ENCODE results near the gene TFAP2D.

Gene TFAP2D

DNA sequence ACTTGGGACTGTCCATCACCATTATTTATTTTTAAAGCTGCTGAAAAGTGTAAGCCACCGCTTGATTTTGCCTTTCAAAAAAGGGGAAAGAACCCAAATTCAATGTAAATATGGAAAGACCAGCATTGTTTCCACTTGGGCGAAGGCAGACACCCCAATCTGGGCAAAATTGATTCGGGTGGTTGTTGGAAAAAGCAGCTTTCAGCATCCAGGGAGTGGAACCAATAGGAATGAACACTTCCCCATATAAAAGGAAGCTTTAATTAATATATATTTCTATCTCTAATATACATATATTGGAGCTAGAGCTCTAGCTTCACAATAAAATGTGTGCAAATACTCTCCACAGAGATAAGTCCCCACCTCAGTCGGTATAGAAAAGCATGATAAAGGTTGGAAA, at the start of gene TFAP2D:
Gene TFAP2D (plus strand): TSS at position 301 of the 400 bp plus-strand sequence. CDS start 530 bp downstream, outside the sequence.
- no peak for ATAC-seq
- TF ChIP-seq, protein P1, sequence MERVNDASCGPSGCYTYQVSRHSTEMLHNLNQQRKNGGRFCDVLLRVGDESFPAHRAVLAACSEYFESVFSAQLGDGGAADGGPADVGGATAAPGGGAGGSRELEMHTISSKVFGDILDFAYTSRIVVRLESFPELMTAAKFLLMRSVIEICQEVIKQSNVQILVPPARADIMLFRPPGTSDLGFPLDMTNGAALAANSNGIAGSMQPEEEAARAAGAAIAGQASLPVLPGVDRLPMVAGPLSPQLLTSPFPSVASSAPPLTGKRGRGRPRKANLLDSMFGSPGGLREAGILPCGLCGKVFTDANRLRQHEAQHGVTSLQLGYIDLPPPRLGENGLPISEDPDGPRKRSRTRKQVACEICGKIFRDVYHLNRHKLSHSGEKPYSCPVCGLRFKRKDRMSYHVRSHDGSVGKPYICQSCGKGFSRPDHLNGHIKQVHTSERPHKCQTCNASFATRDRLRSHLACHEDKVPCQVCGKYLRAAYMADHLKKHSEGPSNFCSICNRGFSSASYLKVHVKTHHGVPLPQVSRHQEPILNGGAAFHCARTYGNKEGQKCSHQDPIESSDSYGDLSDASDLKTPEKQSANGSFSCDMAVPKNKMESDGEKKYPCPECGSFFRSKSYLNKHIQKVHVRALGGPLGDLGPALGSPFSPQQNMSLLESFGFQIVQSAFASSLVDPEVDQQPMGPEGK (CRISPR knock-in tag; IDR thresholded peaks at IDR 0.05; ENCODE audit: borderline replicate concordance) = no peak
- TF ChIP-seq ZNF70 (CRISPR knock-in tag; IDR thresholded peaks at IDR 0.05) (no peak), TOX (CRISPR knock-in tag; IDR thresholded peaks at IDR 0.05; ENCODE audit: borderline replicate concordance) (no peak), BACH2 (CRISPR knock-in tag; IDR thresholded peaks at IDR 0.05; ENCODE audit: borderline replicate concordance) (no peak), SNAI2 (CRISPR knock-in tag; IDR thresholded peaks at IDR 0.05) (no peak), ZFP30 (CRISPR knock-in tag; IDR thresholded peaks at IDR 0.05) (no peak), ZNF565 (CRISPR knock-in tag; conservative IDR thresholded peaks at IDR 0.05; ENCODE audit: low read depth) (no peak), OSR1 (CRISPR knock-in tag; IDR thresholded peaks at IDR 0.05) (no peak), RARB (CRISPR knock-in tag; IDR thresholded peaks at IDR 0.05) (no peak), PPARA (CRISPR knock-in tag; IDR thresholded peaks at IDR 0.05; ENCODE audit: borderline replicate concordance) (no peak), ZFP3 (CRISPR knock-in tag; IDR thresholded peaks at IDR 0.05) (no peak), ZC3H10 (CRISPR knock-in tag; IDR thresholded peaks at IDR 0.05) (no peak), ESRRG (CRISPR knock-in tag; IDR thresholded peaks at IDR 0.05) (no peak), ARNTL (CRISPR knock-in tag; IDR thresholded peaks at IDR 0.05; ENCODE audit: borderline replicate concordance, low read depth) (no peak), GLIS3 (CRISPR knock-in tag; IDR thresholded peaks at IDR 0.05) (no peak)
- TF ChIP-seq, protein P2, sequence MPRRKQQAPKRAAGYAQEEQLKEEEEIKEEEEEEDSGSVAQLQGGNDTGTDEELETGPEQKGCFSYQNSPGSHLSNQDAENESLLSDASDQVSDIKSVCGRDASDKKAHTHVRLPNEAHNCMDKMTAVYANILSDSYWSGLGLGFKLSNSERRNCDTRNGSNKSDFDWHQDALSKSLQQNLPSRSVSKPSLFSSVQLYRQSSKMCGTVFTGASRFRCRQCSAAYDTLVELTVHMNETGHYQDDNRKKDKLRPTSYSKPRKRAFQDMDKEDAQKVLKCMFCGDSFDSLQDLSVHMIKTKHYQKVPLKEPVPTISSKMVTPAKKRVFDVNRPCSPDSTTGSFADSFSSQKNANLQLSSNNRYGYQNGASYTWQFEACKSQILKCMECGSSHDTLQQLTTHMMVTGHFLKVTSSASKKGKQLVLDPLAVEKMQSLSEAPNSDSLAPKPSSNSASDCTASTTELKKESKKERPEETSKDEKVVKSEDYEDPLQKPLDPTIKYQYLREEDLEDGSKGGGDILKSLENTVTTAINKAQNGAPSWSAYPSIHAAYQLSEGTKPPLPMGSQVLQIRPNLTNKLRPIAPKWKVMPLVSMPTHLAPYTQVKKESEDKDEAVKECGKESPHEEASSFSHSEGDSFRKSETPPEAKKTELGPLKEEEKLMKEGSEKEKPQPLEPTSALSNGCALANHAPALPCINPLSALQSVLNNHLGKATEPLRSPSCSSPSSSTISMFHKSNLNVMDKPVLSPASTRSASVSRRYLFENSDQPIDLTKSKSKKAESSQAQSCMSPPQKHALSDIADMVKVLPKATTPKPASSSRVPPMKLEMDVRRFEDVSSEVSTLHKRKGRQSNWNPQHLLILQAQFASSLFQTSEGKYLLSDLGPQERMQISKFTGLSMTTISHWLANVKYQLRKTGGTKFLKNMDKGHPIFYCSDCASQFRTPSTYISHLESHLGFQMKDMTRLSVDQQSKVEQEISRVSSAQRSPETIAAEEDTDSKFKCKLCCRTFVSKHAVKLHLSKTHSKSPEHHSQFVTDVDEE (CRISPR knock-in tag; IDR thresholded peaks at IDR 0.05) = no peak
- TF ChIP-seq, protein P3, sequence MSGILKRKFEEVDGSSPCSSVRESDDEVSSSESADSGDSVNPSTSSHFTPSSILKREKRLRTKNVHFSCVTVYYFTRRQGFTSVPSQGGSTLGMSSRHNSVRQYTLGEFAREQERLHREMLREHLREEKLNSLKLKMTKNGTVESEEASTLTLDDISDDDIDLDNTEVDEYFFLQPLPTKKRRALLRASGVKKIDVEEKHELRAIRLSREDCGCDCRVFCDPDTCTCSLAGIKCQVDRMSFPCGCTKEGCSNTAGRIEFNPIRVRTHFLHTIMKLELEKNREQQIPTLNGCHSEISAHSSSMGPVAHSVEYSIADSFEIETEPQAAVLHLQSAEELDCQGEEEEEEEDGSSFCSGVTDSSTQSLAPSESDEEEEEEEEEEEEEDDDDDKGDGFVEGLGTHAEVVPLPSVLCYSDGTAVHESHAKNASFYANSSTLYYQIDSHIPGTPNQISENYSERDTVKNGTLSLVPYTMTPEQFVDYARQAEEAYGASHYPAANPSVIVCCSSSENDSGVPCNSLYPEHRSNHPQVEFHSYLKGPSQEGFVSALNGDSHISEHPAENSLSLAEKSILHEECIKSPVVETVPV (CRISPR knock-in tag; IDR thresholded peaks at IDR 0.05) = no peak
- TF ChIP-seq, protein P4, sequence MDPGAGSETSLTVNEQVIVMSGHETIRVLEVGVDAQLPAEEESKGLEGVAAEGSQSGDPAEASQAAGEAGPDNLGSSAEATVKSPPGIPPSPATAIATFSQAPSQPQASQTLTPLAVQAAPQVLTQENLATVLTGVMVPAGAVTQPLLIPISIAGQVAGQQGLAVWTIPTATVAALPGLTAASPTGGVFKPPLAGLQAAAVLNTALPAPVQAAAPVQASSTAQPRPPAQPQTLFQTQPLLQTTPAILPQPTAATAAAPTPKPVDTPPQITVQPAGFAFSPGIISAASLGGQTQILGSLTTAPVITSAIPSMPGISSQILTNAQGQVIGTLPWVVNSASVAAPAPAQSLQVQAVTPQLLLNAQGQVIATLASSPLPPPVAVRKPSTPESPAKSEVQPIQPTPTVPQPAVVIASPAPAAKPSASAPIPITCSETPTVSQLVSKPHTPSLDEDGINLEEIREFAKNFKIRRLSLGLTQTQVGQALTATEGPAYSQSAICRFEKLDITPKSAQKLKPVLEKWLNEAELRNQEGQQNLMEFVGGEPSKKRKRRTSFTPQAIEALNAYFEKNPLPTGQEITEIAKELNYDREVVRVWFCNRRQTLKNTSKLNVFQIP (CRISPR knock-in tag; IDR thresholded peaks at IDR 0.05; ENCODE audit: borderline replicate concordance, low read depth) = no peak

DNA sequence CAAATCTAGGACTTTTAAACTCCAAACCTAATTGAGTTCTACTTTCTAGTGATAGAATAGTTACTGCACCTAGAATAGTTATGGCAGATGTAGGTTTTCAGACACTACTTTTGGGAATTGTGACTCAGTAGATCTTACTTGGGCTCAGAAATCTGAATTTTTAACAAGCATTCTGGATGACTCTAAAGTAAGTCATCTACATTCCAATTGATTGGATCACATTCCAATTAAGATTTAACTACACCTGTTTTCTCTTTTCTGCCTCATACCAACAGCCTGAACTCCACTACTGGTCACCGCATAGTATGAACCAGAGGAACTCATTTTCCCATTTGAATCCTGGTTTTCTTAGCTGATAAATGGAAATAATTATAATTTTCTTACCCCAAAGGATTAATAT, 49.5 kb upstream of the TFAP2D start:
- no peak for TF ChIP-seq ISL1 (CRISPR knock-in tag; IDR thresholded peaks at IDR 0.05)
- TF ChIP-seq ESRRG (CRISPR knock-in tag; IDR thresholded peaks at IDR 0.05) = no peak
- TF ChIP-seq, protein P5, sequence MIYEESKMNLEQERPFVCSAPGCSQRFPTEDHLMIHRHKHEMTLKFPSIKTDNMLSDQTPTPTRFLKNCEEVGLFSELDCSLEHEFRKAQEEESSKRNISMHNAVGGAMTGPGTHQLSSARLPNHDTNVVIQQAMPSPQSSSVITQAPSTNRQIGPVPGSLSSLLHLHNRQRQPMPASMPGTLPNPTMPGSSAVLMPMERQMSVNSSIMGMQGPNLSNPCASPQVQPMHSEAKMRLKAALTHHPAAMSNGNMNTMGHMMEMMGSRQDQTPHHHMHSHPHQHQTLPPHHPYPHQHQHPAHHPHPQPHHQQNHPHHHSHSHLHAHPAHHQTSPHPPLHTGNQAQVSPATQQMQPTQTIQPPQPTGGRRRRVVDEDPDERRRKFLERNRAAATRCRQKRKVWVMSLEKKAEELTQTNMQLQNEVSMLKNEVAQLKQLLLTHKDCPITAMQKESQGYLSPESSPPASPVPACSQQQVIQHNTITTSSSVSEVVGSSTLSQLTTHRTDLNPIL (CRISPR knock-in tag; IDR thresholded peaks at IDR 0.05; ENCODE audit: low read depth) = no peak
- TF ChIP-seq ZFP30 (CRISPR knock-in tag; IDR thresholded peaks at IDR 0.05) = no peak
- TF ChIP-seq ZNF565 (CRISPR knock-in tag; conservative IDR thresholded peaks at IDR 0.05; ENCODE audit: low read depth) = no peak
- TF ChIP-seq, protein P1 (CRISPR knock-in tag; IDR thresholded peaks at IDR 0.05; ENCODE audit: borderline replicate concordance) = no peak
- TF ChIP-seq OSR1 (CRISPR knock-in tag; IDR thresholded peaks at IDR 0.05) = no peak
- no peak for TF ChIP-seq TCF4 (CRISPR knock-in tag; IDR thresholded peaks at IDR 0.05; ENCODE audit: borderline replicate concordance)
- no peak for TF ChIP-seq RARB (CRISPR knock-in tag; IDR thresholded peaks at IDR 0.05)
- no peak for TF ChIP-seq GLIS3 (CRISPR knock-in tag; IDR thresholded peaks at IDR 0.05)
- TF ChIP-seq PPARA (CRISPR knock-in tag; IDR thresholded peaks at IDR 0.05; ENCODE audit: borderline replicate concordance) = no peak
- TF ChIP-seq TOX (CRISPR knock-in tag; IDR thresholded peaks at IDR 0.05; ENCODE audit: borderline replicate concordance) = no peak
- no peak for TF ChIP-seq ZFP3 (CRISPR knock-in tag; IDR thresholded peaks at IDR 0.05)
- TF ChIP-seq, protein P2 (CRISPR knock-in tag; IDR thresholded peaks at IDR 0.05) = no peak
- TF ChIP-seq ZC3H10 (CRISPR knock-in tag; IDR thresholded peaks at IDR 0.05) = no peak
- TF ChIP-seq CSDC2 (CRISPR knock-in tag; IDR thresholded peaks at IDR 0.05) = no peak
- TF ChIP-seq SNAI2 (CRISPR knock-in tag; IDR thresholded peaks at IDR 0.05) = no peak
- TF ChIP-seq, protein P4 (CRISPR knock-in tag; IDR thresholded peaks at IDR 0.05; ENCODE audit: borderline replicate concordance, low read depth) = no peak
- TF ChIP-seq ZNF70 (CRISPR knock-in tag; IDR thresholded peaks at IDR 0.05) = no peak
- no peak for TF ChIP-seq BACH2 (CRISPR knock-in tag; IDR thresholded peaks at IDR 0.05; ENCODE audit: borderline replicate concordance)
- no peak for ATAC-seq

All from SK-N-SH treated with all-trans-retinoic acid at 6 μM for 48 hours (cell line).